ENCODE measurements around the gene ELF1.
"Not testable (repeated sequence)": the region's sequence is repeated elsewhere in the genome, so short reads cannot be mapped to it uniquely, and the experiment has no call there.

Gene ELF1

DNA sequence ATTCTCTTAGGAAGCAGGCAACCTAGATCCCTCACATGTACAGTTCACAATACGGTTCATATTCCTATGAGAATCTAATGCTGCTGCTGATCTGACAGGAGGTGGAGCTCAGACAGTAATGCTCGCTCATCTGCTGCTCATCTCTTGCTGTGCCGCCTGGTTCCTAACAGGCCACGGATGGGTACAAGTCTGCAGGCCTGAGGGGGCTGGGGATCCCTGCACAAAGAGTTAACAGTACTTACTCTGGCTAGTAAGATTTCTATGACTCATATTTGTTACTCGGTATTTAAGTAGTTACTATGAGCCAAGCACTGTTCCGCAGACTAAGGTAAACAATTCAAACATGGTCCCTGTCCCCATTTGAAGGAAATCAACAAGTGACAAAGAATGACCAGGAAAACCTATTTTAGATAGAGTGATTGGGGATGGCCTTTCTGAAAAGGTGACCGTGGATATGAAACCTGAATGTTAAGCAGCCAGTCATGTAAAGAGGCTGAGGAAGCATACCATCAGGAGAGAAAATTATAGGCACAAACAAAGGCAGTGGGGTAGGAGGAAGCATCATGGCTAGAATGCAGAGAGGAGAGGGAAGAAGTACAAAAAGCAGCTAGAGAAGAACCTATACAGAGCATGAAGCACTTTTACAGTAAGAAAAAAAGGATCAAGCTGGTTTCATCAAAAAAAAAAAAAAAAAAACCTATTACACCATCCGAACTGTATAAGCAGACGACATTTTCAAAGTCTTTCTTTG is 21.6 kb upstream of the ELF1 start:
- no peak for DNase-seq

GRCh38 chr13:41039746-41040145 is 20.6 kb upstream of the ELF1 start:
- DNase-seq = no peak

DNA sequence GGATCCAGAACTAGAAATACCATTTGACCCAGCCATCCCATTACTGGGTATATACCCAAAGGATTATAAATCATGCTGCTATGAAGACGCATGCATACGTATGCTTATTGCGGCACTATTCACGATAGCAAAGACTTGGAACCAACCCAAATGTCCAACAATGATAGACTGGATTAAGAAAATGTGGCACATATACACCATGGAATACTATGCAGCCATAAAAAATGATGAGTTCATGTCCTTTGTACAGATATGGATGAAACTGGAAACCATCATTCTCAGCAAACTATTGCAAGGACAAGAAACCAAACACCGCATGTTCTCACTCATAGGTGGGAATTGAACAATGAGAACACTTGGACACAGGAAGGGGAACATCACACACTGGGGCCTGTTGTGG is 17.4 kb upstream of the ELF1 start:
- not testable (repeated sequence) for DNase-seq

GRCh38 chr13:41034881-41035280 is 15.8 kb upstream of the ELF1 start:
- no peak for DNase-seq

- no peak for DNase-seq
These were observed 15.3 kb upstream of the ELF1 start for GRCh38 chr13:41034382-41034781.

GRCh38 chr13:41032691-41033376 is 13.7 kb upstream of the ELF1 start:
- no peak for DNase-seq

GRCh38 chr13:41029629-41030028 is 10.5 kb upstream of the ELF1 start:
- DNase-seq = no peak

DNA sequence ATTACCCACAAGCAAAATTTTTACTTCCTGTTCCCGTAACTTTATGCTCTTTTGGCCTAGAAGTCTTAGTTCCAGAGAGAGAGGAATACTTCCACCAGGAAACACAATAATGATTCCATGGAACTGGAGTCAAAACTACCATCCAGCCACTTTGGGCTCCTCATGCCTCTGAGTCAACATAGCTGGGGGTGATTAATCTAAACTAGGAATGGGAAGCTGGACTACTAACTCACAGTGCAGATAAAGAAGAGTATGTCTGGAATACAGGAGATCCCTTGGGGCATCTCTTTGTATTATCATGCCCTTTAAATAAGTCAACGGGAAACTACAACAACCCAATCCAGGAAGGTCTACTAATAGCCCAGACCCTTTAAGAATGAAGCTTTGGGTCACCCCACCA is 8.9 kb upstream of the ELF1 start:
- DNase-seq = no peak

DNA sequence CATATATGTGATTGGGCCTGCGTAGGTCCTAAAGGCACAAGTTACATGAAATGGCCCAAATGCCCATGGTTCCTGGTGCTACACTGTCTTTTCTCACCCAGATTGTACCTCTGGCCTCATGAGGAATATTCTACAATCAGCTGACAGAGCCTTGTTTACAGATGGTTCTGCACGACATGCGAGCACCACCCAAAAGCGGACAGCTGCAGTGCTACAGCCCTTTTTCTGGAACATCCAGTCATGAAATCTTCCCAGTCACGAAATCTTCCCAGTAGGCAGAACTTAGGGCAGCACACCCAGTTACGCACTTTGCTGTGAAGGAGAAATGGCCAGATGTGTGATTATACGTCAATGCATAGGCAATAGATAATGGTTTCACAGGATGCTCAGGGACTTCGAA is 7.7 kb upstream of the ELF1 start:
- no peak for DNase-seq

DNA sequence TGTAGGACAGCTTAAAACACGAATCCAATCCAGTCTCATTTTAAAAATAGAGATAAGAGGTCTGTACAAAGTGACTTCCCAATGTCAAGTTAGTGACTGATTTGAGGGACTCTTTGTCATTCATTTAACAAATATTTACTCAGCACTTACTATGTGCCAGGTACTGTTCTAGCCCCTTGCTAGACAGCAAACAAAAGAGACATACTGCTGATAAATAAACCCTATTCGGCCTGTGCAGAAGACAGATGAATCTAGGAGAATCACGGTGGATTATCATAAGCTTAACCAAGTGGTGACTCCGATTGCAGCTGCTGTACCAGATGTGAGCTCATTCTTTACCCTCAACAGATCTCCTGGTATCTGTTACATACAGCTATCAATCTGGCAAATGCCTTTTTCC is 6.4 kb upstream of the ELF1 start:
- no peak for DNase-seq

DNA sequence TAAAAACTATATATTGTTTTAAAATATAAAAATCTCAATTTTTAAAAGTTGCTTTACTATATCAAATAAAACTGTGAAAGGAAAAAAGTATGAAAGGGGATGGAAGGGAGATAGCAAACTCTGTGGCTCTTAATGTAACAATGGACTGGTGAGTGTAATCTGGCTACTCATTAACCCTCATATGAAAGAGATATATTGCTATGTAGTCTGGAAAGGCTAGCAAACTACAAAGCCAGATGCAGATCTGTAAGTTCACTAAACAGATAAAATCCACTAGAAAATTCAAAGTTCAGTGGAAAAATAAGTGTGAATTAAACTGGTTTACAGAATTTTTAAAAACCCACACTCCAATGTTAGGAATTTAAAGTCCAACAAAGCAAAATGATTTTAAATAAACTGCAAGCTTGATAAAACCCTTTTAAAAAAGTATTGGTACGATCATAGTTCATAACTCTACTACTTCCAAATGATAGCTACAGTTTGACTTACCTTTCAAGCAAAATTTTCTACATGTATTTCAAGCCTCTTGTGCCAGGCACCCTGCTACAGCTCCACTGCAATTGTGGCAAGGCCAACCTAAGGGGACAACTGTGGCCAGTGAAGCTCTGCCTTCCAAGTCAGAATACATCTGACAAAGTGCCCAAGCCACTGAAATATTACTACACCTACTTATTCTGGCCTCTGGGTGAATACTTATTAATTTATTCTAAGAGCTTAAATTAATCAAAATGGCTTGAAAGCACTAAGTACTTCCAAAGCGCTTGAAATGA is 647 bp upstream of the ELF1 start:
- DNase-seq = no peak

GRCh38 chr13:41018602-41018948 is 541 bp downstream of the ELF1 start:
- no peak for DNase-seq

DNA sequence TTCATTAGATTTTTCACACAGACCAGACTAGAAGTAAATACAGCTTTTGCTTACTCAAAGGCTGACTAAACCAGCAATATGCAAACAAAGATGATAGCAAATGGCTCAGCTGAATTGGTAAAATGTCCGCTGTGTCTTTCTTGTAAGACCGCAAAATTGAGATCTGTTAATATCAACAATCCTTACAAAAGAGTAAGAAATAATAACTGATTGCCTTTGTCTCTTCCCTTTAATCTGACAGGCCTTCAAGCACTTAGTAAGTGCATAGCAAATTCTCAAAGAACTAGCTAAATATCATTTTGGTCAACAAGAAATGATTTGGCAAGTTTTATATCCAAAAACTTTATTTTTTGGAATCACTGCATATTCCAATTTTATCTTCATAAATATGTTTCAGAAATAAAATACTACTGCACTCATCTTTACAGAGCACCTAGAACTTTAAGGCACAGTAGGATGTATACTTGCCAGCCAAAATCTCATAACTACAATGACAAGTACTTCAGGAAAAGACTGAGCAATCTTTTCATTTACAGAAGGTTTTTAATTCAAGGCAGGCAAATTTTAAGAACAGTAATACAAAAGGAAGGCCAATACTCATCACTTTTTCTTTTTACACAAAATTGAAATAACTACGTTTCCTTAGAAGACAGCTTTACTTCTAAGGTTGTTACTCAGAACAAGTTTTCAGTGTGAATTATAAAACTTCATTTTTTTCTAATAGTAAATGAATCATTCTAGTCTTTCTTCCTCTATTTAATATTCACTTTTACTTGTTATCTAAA is 1.1 kb downstream of the ELF1 start:
- no peak for DNase-seq

DNA sequence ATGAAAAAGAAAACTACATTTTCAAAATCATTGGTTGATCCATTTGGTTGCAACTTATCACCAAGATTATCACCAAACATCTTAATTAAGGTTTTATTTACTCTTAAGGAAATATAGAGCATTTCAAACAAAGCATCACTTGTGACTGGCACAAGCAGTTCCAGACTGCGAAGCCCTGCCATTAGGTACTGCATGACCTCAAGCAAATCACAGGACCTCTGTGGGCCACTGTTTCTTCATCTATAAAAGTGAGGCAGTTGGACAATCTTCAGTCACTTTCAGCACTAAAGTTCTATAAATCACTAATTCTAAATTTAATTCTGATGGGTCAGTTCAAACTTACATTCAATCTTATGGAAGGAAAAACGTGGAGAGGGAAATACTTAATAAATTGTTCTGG is 2.0 kb downstream of the ELF1 start:
- no peak for DNase-seq

DNA sequence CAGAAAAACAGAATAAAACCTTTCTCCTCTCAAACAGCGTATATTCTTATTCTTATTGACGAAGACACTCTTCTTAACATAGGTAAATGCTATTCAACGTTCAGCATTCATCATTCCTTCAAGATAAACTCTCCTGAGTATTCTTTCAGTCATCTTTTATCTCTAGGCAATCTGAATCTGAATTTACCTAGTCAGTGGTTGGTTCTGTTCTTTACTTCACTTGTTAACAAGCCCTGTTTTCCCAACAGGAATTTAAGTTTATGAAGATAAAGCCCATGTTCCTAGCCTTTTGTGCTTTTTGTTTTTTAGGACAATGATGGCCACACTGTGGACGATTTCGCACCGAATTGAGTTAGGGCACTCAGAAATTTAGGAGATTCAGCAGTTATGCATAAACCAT is 3.2 kb downstream of the ELF1 start:
- DNase-seq = no peak

GRCh38 chr13:41013835-41014234 is 5.3 kb downstream of the ELF1 start:
- no peak for DNase-seq

- no peak for DNase-seq
These were observed 6.6 kb downstream of the ELF1 start for GRCh38 chr13:41012536-41012935.

DNA sequence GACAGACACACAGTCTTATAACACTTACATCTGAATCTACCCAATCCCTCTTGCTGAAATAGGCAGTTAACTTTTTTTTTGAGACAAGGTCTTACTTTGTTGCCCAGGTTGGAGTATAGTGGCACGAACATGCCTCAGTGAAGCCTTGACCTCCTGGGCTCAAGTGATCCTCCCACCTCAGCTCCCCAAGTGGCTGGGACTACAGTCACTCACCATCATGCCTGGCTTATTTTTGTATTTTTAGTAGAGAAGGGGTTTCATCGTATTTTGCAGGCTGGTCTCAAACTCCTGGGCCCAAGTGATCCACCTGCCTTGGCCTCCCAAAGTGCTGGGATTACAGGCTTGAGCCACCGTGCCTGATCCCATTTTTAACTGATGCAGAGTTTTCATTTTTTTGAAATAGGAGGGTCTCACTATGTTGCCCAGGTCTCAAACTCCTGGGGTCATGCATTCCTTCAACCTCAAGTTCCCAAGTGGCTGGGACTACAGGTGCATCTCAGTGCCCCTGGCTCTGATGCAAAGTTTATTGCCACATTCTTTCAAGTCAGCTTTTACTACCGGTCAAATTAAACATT is 7.6 kb downstream of the ELF1 start:
- no peak for DNase-seq

DNA sequence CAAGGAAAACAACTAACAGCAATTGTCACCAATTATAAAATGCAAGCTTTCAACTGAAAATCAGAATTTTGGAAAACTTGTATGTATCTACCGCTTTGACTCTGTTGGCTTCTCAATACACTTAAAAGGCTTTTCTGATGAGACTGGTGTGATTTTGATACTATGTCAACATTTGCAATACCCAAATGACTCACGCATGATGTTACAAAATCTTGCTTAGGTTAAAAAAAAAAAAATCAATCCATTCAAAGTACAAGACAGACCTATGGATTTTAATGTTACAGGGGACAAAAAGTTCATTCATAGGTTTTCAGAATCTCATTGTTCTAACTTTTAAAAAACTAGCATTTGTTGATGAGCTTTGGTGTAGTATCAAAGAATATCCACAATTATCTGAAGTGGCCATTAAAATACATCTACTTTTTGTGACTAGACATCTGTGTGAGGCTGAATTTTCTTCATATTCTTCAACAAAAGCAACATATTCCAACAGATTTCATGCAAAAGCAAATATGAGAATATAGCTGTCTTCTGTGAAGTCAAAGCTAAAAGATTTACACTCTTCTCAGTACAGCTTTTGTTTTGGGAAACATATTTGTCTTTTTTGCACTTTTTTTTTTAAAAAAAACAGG is 10.7 kb downstream of the ELF1 start:
- no peak for DNase-seq

DNA sequence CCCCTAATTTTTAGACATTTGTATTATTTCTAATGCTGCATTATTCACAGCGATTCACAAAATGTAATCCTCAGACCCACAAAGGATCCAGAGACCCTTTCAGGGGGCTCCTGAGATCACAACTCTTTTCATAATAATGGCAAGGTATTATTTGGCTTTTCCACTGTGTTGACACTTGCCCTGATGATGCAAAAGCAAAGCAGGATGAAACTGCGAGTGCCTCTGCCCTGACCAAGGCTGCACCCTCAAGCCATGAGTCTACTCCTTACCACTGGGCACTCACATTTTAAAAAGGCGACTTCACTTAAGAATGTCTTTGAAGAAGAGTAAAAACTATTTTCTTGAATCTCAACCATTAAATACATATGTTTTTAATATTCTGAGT is 11.4 kb downstream of the ELF1 start:
- no peak for DNase-seq

- DNase-seq = no peak
These were observed 12.0 kb downstream of the ELF1 start for GRCh38 chr13:41006978-41007743.

- DNase-seq = no peak
These were observed 12.8 kb downstream of the ELF1 start for GRCh38 chr13:41006306-41006705.
